Progenitor cell of endocrine pancreas (in vitro differentiated cells): ENCODE data around the gene ST7. TPM values are rescaled to one million over a fixed set of nuclear protein-coding genes. Genes with fewer than 3 reads are reported as not detected.
A peak's percentile ranks its signal among the peaks of the same experiment; 100 is the strongest.

Experiments used
- DNase-seq: peaks from one replicate; pipeline ENCODE4 v3.0.0; 2021; ENCODE audit warnings: low spot score; ENCODE audit not compliant: unreplicated experiment
- H3K27ac Mint-ChIP-seq: 2 replicates; pipeline ENCODE4 v1.8.0; 2021; ENCODE audit warnings: mild to moderate bottlenecking, moderate library complexity, mixed read lengths
- H3K27me3 Mint-ChIP-seq: 2 replicates; pipeline ENCODE4 v1.8.0; 2021; ENCODE audit warnings: mixed read lengths
- H3K36me3 Mint-ChIP-seq: 2 replicates; pipeline ENCODE4 v1.8.0; 2022; ENCODE audit warnings: mixed read lengths; ENCODE audit not compliant: insufficient read depth
- H3K4me1 Mint-ChIP-seq: 2 replicates; pipeline ENCODE4 v1.8.0; 2021; ENCODE audit warnings: low read depth, mixed read lengths
- H3K4me3 Mint-ChIP-seq: 2 replicates; pipeline ENCODE4 v1.8.0; 2021; ENCODE audit warnings: low read depth, mild to moderate bottlenecking, moderate library complexity, mixed read lengths
- H3K9me3 Mint-ChIP-seq: 2 replicates; pipeline ENCODE4 v1.8.0; 2021; ENCODE audit warnings: low read depth, mixed read lengths
- total RNA-seq: library from RNA; stranded (reverse); gene quantifications from 2 replicates; pipeline ENCODE4 v1.2.1, GENCODE V29; 2021
- TF ChIP-seq, protein P1 (sequence below): fragments of 200-600 bp; sonication (generic); IDR thresholded peaks from one replicate; pipeline ENCODE4 v1.5.0; 2021; ENCODE audit warnings: antibody characterized with exemption, mild to moderate bottlenecking; ENCODE audit not compliant: unreplicated experiment

ST7 gene
- total RNA-seq, 1 donor from 2014 or later = 24.8 TPM

DNA sequence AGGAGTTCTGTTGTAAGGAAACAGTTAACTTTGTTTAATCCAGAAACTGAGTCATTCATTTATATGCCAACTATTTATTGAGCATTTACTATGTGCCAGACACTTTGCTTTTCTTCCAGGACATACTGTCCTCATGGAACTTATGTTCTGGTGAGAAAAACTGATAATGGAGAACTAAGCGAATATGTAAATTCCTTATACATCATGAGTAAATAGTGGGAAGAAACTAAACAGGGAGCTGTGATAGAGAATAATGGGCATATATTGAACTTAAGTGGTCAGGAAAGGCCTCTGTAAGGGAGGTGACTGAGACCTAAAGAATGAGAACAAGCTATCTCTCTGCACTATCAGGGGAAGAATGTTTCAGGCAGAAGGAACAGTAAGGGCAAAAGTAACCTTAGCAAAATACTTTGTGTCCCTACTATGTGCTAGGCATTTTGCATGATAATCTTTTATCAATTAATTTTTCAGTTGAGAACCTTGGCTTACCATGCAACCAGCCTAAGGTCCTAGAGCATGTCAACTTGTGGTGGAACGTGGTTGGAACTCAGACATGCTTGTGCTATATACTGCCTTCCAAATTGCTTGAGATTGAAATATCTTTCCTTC is 45.4 kb downstream of the ST7 start:
- DNase-seq = no peak
- Mint-ChIP-seq H3K36me3 (peaks cover 2% of the 10 kb centered on the region), H3K9me3 (no peaks in the 10 kb centered on the region), H3K4me1 (peaks cover 5% of the 10 kb centered on the region), H3K27me3 (no peaks in the 10 kb centered on the region), H3K4me3 (no peak overlapping the region), H3K27ac (no peak overlapping the region)
- TF ChIP-seq, protein P1, sequence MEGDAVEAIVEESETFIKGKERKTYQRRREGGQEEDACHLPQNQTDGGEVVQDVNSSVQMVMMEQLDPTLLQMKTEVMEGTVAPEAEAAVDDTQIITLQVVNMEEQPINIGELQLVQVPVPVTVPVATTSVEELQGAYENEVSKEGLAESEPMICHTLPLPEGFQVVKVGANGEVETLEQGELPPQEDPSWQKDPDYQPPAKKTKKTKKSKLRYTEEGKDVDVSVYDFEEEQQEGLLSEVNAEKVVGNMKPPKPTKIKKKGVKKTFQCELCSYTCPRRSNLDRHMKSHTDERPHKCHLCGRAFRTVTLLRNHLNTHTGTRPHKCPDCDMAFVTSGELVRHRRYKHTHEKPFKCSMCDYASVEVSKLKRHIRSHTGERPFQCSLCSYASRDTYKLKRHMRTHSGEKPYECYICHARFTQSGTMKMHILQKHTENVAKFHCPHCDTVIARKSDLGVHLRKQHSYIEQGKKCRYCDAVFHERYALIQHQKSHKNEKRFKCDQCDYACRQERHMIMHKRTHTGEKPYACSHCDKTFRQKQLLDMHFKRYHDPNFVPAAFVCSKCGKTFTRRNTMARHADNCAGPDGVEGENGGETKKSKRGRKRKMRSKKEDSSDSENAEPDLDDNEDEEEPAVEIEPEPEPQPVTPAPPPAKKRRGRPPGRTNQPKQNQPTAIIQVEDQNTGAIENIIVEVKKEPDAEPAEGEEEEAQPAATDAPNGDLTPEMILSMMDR = no peak

DNA sequence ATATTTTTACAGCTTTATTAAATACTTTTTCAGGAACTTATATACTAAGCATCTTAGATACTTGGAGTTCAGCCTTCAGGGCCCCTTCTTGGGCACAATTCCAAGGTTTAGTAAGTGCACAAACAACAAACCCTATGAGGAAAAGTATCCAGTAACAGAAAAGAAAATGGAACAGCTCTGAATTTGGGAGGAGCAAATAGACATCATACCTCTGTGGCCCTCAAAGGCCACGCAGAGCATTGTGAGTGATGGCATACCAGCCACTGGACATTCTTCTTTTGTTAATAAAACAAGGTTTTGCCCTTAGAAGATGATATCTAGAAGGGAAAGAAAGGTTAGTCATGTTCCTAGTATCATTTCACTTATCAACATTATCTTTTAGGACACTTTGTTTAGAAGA is 46.0 kb downstream of the ST7 start:
- H3K9me3 Mint-ChIP-seq = no peaks in the 10 kb centered on the region
- TF ChIP-seq, protein P1 = no peak
- no peak overlapping the region for H3K4me3 Mint-ChIP-seq
- peaks cover 2% of the 10 kb centered on the region for H3K36me3 Mint-ChIP-seq
- H3K27ac Mint-ChIP-seq = no peak overlapping the region
- peaks cover 5% of the 10 kb centered on the region for H3K4me1 Mint-ChIP-seq
- H3K27me3 Mint-ChIP-seq = no peaks in the 10 kb centered on the region
- DNase-seq = no peak

DNA sequence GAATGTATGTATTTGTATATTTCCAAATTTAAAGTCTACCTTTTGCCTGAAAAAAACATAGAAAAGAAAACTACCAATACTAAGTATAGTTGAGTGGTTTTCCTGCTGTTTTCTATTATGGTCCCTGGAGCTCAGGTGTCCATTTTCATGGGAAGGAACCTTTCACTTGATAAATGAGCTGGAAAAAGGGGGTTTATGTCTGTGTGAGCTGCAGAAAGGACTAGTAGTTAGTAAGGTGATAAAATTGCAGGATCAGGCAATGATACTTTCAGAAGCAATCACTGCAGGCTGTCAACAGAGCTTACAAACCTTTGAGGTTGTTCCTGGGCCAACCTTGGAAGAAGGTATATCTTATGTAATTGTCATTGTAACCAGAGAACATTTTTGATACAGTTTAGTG is 48.0 kb downstream of the ST7 start:
- Mint-ChIP-seq H3K9me3 (no peaks in the 10 kb centered on the region), H3K27ac (no peak overlapping the region), H3K4me3 (no peak overlapping the region), H3K4me1 (peaks cover 5% of the 10 kb centered on the region), H3K27me3 (no peaks in the 10 kb centered on the region), H3K36me3 (peaks cover 2% of the 10 kb centered on the region)
- no peak for DNase-seq
- TF ChIP-seq, protein P1 = no peak

DNA sequence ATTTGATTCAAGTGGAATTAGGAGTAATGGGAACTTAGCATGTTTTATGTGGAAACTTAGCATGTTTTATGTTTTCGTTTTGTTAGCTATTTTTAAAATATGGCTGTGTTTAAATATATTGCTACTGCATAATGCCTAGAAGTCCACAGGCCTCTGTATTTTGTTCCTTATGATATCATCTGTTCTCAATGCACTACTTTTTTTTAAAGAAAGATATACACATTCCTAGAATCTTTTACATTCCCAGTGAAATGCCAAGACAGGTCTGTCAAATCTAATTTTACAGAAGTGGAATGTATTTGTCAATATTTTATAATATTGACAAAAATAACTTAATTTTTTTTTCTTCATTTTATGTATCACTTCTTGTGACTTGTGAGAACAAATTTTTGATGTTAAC is 51.6 kb downstream of the ST7 start:
- no peaks in the 10 kb centered on the region for H3K36me3 Mint-ChIP-seq
- no peaks in the 10 kb centered on the region for H3K27me3 Mint-ChIP-seq
- no peaks in the 10 kb centered on the region for H3K9me3 Mint-ChIP-seq
- peak overlapping the region; percentile 33 for H3K27ac Mint-ChIP-seq
- TF ChIP-seq, protein P1 = no peak
- DNase-seq = no peak
- no peak overlapping the region for H3K4me3 Mint-ChIP-seq
- H3K4me1 Mint-ChIP-seq = peaks cover 13% of the 10 kb centered on the region

DNA sequence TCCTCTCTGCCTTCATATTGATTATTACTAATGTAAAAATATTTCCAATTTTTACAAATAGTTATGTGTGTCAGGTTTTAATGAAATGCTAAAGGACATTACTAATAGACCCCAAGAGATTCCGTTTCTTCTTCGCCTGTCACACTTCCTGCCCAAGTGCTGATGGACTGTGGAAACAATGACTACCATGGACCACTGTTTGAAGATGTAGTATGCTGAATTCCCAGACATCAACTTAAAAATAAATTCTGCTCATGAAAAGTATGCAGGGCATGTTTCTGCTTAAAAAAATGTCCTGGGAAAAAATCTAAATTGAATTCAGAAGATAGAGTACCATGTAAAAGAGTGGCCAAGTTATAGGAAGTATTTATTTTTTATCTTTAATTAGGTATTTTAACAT is 52.1 kb downstream of the ST7 start:
- TF ChIP-seq, protein P1 = no peak
- Mint-ChIP-seq H3K4me3 (no peak overlapping the region), H3K27ac (no peak overlapping the region), H3K27me3 (no peaks in the 10 kb centered on the region), H3K4me1 (peaks cover 13% of the 10 kb centered on the region), H3K36me3 (no peaks in the 10 kb centered on the region), H3K9me3 (no peaks in the 10 kb centered on the region)
- DNase-seq = no peak
